ENCODE results near the gene ADGRG1.

- TF ChIP-seq POLR2A (IDR thresholded peaks at IDR 0.05) (no peak), CTCF (IDR thresholded peaks at IDR 0.05) (no peak)
These were observed 28.8 kb downstream of the ADGRG1 start for GRCh38 chr16:57657228-57657627.

Data from transverse colon (tissue), 3 donors.